ENCODE data around the gene STARD10. TPM values are rescaled to one million over a fixed set of nuclear protein-coding genes. Genes with fewer than 3 reads are reported as not detected.
A peak's percentile ranks its signal among the peaks of the same experiment; 100 is the strongest.

STARD10 gene
- total and polyA plus RNA-seq, 2 of the 8 experiments (the other 6 are each of a cell fraction or from before 2014, with no cell fraction given): 23.7 to 35.7 TPM

GRCh38 chr11:72754544-72755155 is 39.2 kb downstream of the STARD10 start (continued):
- TF ChIP-seq E2F6 (IDR thresholded peaks at IDR 0.05) (peak; percentile 63; the same call in 1 of the 2 replicates), RNF2 (IDR thresholded peaks at IDR 0.05; ENCODE audit: borderline replicate concordance, low read depth, low read length, missing control alignments, poor library complexity, severe bottlenecking) (no peak), SUZ12 (IDR thresholded peaks at IDR 0.05; ENCODE audit: low read length) (no peak)

All from H1 (cell line).